ENCODE measurements around the gene TRAK2. TPM values are rescaled to one million over a fixed set of nuclear protein-coding genes. Genes with fewer than 3 reads are reported as not detected.

The TRAK2 gene
- total RNA-seq, 1 donor from 2014 or later: 25.8 TPM

DNA sequence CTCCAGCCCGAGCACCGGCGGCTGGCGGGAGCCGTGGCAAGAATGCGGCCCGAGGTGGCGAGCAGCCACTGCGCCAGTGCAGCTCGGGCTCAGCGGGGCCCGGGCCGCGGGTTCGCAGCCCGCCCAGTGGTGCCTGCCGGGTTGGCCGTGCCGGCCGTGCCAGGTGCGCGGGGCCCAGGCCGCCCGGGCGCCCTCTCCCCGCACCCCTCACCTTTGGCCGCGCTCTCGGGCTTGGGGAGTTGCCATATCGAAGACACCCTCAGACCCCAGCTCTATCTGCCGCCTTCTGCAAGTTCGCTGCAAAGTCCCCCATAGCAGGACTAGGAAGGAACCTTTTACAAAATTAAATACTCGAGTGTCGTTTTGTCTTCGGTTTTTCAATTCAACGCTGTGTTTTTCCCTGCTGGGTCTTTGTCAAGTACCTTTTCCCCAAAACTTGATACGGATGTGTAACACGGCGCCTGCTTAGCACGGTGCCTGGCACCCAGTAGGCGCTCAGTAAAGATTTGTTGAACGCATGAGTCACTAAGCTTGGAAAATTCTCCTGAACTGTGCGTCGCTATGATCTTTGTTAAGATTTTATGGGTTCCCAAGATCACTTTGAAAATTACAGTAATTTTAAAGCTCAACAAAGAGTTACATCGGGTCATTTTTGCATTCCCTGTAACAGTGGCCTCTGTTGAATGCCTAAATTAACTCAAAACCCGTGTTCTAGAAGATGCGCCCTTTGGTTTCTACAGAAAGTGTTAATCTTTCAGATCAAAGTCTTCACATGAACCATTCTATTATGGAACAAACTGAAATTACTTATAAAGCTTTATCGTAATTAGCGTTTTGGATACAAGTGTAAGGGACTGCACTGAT is 1.0 kb upstream of the TRAK2 start:
- Histone ChIP-seq H3K9me3 (no peaks in the 10 kb centered on the region), H3K4me1 (peaks cover 32% of the 10 kb centered on the region), H3K27ac (peak overlapping the region; percentile 96), H3K27me3 (no peaks in the 10 kb centered on the region), H3K36me3 (no peaks in the 10 kb centered on the region), H3K4me3 (peak overlapping the region; percentile 92 to 97)
- intact Hi-C loops (cut with DNase I): loop anchor here (5.0 kb wide), 1 partner anchor 45 kb away; no protein-coding TSS in a partner anchor
- DNase-seq (ENCODE audit: extremely low spot score in 2 of 2): no peak
- no peak for TF ChIP-seq POLR2A (IDR thresholded peaks at IDR 0.05)
- no peak for TF ChIP-seq POLR2AphosphoS5 (IDR thresholded peaks at IDR 0.05; ENCODE audit: insufficient read depth in 1 of 2, low read depth in 1 of 2)
- TF ChIP-seq, protein P1, sequence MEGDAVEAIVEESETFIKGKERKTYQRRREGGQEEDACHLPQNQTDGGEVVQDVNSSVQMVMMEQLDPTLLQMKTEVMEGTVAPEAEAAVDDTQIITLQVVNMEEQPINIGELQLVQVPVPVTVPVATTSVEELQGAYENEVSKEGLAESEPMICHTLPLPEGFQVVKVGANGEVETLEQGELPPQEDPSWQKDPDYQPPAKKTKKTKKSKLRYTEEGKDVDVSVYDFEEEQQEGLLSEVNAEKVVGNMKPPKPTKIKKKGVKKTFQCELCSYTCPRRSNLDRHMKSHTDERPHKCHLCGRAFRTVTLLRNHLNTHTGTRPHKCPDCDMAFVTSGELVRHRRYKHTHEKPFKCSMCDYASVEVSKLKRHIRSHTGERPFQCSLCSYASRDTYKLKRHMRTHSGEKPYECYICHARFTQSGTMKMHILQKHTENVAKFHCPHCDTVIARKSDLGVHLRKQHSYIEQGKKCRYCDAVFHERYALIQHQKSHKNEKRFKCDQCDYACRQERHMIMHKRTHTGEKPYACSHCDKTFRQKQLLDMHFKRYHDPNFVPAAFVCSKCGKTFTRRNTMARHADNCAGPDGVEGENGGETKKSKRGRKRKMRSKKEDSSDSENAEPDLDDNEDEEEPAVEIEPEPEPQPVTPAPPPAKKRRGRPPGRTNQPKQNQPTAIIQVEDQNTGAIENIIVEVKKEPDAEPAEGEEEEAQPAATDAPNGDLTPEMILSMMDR (IDR thresholded peaks at IDR 0.05): no peak

DNA sequence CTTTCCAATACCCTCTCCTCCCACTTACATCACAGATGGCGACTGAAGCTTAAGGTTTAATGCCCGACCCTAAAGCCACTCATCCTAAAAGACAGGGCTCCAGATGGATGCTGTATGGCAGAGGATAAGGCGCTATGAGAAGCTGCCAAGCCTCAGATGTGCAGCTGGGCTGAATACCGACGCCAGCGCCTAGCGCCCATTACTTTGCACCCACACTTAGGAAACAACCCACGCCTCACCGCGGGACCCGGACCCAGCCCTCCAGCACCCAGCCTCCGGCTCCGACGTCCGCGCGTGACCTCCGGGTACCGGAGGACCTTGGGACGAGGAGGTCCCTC is 335 bp downstream of the TRAK2 start:
- H3K9me3 ChIP-seq: no peaks in the 10 kb centered on the region
- no peak for TF ChIP-seq POLR2A (IDR thresholded peaks at IDR 0.05)
- TF ChIP-seq, protein P1 (IDR thresholded peaks at IDR 0.05): no peak
- no peak for TF ChIP-seq POLR2AphosphoS5 (IDR thresholded peaks at IDR 0.05; ENCODE audit: insufficient read depth in 1 of 2, low read depth in 1 of 2)
- peaks cover 32% of the 10 kb centered on the region for H3K4me1 ChIP-seq
- H3K4me3 ChIP-seq: peak overlapping the region; percentile 92 to 97
- H3K36me3 ChIP-seq: no peaks in the 10 kb centered on the region
- H3K27me3 ChIP-seq: no peaks in the 10 kb centered on the region
- intact Hi-C loops (cut with DNase I): loop anchor here (5.0 kb wide), 1 partner anchor 44 kb away; no protein-coding TSS in a partner anchor
- peak overlapping the region; percentile 96 for H3K27ac ChIP-seq
- DNase-seq (ENCODE audit: extremely low spot score in 2 of 2): no peak

DNA sequence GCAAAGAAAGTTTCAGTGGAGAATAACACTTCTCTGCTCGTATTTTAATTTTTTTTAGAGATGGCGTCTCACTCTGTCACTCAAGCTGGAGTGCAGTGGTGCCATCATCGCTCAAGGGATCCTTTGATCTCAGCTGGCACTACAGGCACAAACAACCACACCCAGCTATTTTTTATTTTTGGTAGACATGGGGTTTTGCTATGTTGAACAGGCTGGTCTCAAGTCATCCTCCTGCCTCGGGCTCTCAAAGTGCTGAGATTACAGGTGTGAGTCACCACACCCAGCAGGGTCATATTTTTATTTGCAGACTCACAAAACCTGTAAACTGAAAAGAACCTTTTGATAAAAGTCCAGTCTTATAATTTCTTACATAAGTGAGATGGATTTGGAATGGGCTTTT is 2.6 kb downstream of the TRAK2 start:
- no peak overlapping the region for H3K27ac ChIP-seq
- no peaks in the 10 kb centered on the region for H3K36me3 ChIP-seq
- intact Hi-C loops (cut with DNase I): no loop called here
- peaks cover 32% of the 10 kb centered on the region for H3K4me1 ChIP-seq
- TF ChIP-seq POLR2A (IDR thresholded peaks at IDR 0.05): no peak
- no peak for TF ChIP-seq POLR2AphosphoS5 (IDR thresholded peaks at IDR 0.05; ENCODE audit: insufficient read depth in 1 of 2, low read depth in 1 of 2)
- TF ChIP-seq, protein P1 (IDR thresholded peaks at IDR 0.05): no peak
- no peaks in the 10 kb centered on the region for H3K27me3 ChIP-seq
- H3K9me3 ChIP-seq: no peaks in the 10 kb centered on the region
- H3K4me3 ChIP-seq: no peak overlapping the region
- DNase-seq (ENCODE audit: extremely low spot score in 2 of 2): no peak

DNA sequence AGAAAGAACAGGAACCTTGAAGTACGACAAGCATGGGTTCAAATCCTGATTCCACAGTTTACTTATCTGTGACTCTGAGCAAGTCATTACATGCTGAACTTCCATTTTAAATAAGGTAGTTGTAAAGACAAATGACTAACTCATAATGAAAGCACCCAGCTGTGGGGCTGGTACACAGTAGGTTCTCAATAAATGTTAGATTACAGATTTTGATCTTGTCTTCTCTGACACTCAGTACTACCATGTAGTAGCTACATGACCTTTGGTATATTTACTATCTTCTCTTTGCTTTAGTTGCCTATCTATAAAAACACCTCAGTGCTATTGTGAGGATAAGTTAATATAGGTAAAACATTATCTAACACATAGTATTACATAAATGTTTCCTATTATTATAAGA is 3.2 kb downstream of the TRAK2 start:
- no peak overlapping the region for H3K4me3 ChIP-seq
- H3K4me1 ChIP-seq: peaks cover 32% of the 10 kb centered on the region
- no peak overlapping the region for H3K27ac ChIP-seq
- H3K9me3 ChIP-seq: no peaks in the 10 kb centered on the region
- intact Hi-C loops (cut with DNase I): no loop called here
- DNase-seq (ENCODE audit: extremely low spot score in 2 of 2): no peak
- H3K36me3 ChIP-seq: no peaks in the 10 kb centered on the region
- H3K27me3 ChIP-seq: no peaks in the 10 kb centered on the region
- no peak for TF ChIP-seq POLR2AphosphoS5 (IDR thresholded peaks at IDR 0.05; ENCODE audit: insufficient read depth in 1 of 2, low read depth in 1 of 2)
- TF ChIP-seq, protein P1 (IDR thresholded peaks at IDR 0.05): no peak
- no peak for TF ChIP-seq POLR2A (IDR thresholded peaks at IDR 0.05)

DNA sequence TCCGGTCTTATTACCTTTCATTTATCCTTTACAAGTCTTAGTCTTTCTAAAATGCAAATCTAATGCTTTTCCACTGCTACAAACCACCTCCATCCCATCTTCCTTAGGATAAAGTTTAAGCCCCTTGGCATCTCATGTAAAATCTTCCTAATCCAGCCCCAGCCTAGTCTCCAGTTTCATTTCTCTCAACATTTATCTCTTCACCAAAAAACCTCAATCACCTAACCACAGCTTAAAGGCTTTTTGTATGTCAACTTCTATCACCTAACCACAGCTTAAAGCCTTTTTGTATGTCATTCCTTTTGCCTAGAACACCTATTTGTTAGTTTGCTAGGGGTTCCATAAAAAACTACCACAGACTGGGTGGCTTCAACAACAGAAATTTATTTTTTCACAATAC is 4.2 kb downstream of the TRAK2 start:
- TF ChIP-seq POLR2A (IDR thresholded peaks at IDR 0.05): no peak
- TF ChIP-seq, protein P1 (IDR thresholded peaks at IDR 0.05): no peak
- no peak for TF ChIP-seq POLR2AphosphoS5 (IDR thresholded peaks at IDR 0.05; ENCODE audit: insufficient read depth in 1 of 2, low read depth in 1 of 2)
- intact Hi-C loops (cut with DNase I): no loop called here
- Histone ChIP-seq H3K4me1 (peaks cover 32% of the 10 kb centered on the region), H3K27me3 (no peaks in the 10 kb centered on the region), H3K9me3 (no peaks in the 10 kb centered on the region), H3K4me3 (no peak overlapping the region), H3K27ac (no peak overlapping the region), H3K36me3 (no peaks in the 10 kb centered on the region)
- DNase-seq (ENCODE audit: extremely low spot score in 2 of 2): no peak

Measured in vagina (tissue), 2 donors.